Nephron (organoid): ENCODE data around the gene COL6A3.

Experiments
- H3K27ac Mint-ChIP-seq, 3 experiments: 2 replicates each; pipeline ENCODE4 v1.8.0; 2020; ENCODE audit warnings: mixed read lengths in 3 of 3, mild to moderate bottlenecking in 2 of 3, moderate library complexity in 1 of 3
- H3K27me3 Mint-ChIP-seq: 2 replicates; pipeline ENCODE4 v1.8.0; 2021; ENCODE audit warnings: low read depth, mild to moderate bottlenecking, moderate library complexity, mixed read lengths
- H3K36me3 Mint-ChIP-seq: 2 replicates; pipeline ENCODE4 v1.8.0; 2020; ENCODE audit warnings: low read depth, mixed read lengths
- H3K4me1 Mint-ChIP-seq: 2 replicates; pipeline ENCODE4 v1.8.0; 2020; ENCODE audit warnings: mixed read lengths
- H3K4me3 Mint-ChIP-seq, 3 experiments: 2 replicates each; pipeline ENCODE4 v1.8.0; 2020; ENCODE audit warnings: mild to moderate bottlenecking in 3 of 3, mixed read lengths in 3 of 3, moderate library complexity in 2 of 3
- H3K9me3 Mint-ChIP-seq: 2 replicates; pipeline ENCODE4 v1.8.0; 2020; ENCODE audit warnings: mixed read lengths
- TF ChIP-seq, protein P1 (sequence below), 3 experiments: fragments of 200-600 bp; sonication (generic); IDR thresholded peaks; one replicate each; pipeline ENCODE4 v1.5.0; 2021; ENCODE audit warnings: antibody characterized with exemption in 3 of 3; ENCODE audit not compliant: unreplicated experiment in 3 of 3

COL6A3 gene

GRCh38 chr2:237441605-237442274 is 27.8 kb upstream of the COL6A3 start:
- Mint-ChIP-seq H3K27me3 (no peaks in the 10 kb centered on the region), H3K4me3 (peak overlapping the region; percentile 13 to 33 (median 13)), H3K27ac (peak overlapping the region; percentile 95 to 97 (median 96)), H3K4me1 (peaks cover 61% of the 10 kb centered on the region), H3K9me3 (peaks cover 5% of the 10 kb centered on the region), H3K36me3 (peaks cover 4% of the 10 kb centered on the region)
- TF ChIP-seq, protein P1, sequence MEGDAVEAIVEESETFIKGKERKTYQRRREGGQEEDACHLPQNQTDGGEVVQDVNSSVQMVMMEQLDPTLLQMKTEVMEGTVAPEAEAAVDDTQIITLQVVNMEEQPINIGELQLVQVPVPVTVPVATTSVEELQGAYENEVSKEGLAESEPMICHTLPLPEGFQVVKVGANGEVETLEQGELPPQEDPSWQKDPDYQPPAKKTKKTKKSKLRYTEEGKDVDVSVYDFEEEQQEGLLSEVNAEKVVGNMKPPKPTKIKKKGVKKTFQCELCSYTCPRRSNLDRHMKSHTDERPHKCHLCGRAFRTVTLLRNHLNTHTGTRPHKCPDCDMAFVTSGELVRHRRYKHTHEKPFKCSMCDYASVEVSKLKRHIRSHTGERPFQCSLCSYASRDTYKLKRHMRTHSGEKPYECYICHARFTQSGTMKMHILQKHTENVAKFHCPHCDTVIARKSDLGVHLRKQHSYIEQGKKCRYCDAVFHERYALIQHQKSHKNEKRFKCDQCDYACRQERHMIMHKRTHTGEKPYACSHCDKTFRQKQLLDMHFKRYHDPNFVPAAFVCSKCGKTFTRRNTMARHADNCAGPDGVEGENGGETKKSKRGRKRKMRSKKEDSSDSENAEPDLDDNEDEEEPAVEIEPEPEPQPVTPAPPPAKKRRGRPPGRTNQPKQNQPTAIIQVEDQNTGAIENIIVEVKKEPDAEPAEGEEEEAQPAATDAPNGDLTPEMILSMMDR (IDR thresholded peaks at IDR 0.05; ENCODE audit: unreplicated experiment in 3 of 3): no peak

GRCh38 chr2:237440819-237441281 is 26.9 kb upstream of the COL6A3 start:
- no peak overlapping the region for H3K4me3 Mint-ChIP-seq

GRCh38 chr2:237438080-237438940 is 24.3 kb upstream of the COL6A3 start:
- Mint-ChIP-seq H3K27ac (peak overlapping the region; percentile 88 to 91 (median 91)), H3K27me3 (no peaks in the 10 kb centered on the region), H3K36me3 (peaks cover 4% of the 10 kb centered on the region), H3K4me3 (no peak overlapping the region), H3K9me3 (peaks cover 5% of the 10 kb centered on the region), H3K4me1 (peaks cover 64% of the 10 kb centered on the region)
- TF ChIP-seq, protein P1 (IDR thresholded peaks at IDR 0.05; ENCODE audit: unreplicated experiment in 3 of 3): no peak

More at GRCh38 chr2:237440819-237441281, 26.9 kb upstream of the COL6A3 start:
- Mint-ChIP-seq H3K9me3 (peaks cover 5% of the 10 kb centered on the region), H3K4me1 (peaks cover 60% of the 10 kb centered on the region), H3K27me3 (no peaks in the 10 kb centered on the region), H3K36me3 (peaks cover 4% of the 10 kb centered on the region), H3K27ac (peak overlapping the region; percentile 95 to 97 (median 96))
- TF ChIP-seq, protein P1 (IDR thresholded peaks at IDR 0.05; ENCODE audit: unreplicated experiment in 3 of 3): no peak

GRCh38 chr2:237437566-237437965 is 23.6 kb upstream of the COL6A3 start:
- TF ChIP-seq, protein P1 (IDR thresholded peaks at IDR 0.05; ENCODE audit: unreplicated experiment in 3 of 3): no peak
- peak overlapping the region; percentile 84 to 91 (median 88) for H3K27ac Mint-ChIP-seq
- H3K27me3 Mint-ChIP-seq: no peaks in the 10 kb centered on the region
- H3K9me3 Mint-ChIP-seq: peaks cover 5% of the 10 kb centered on the region
- H3K4me1 Mint-ChIP-seq: peaks cover 59% of the 10 kb centered on the region
- no peak overlapping the region for H3K4me3 Mint-ChIP-seq
- H3K36me3 Mint-ChIP-seq: peaks cover 4% of the 10 kb centered on the region

- Mint-ChIP-seq H3K36me3 (peaks cover 4% of the 10 kb centered on the region), H3K27ac (peak overlapping the region; percentile 72 to 93 (median 79)), H3K4me1 (peaks cover 51% of the 10 kb centered on the region), H3K4me3 (peak overlapping the region in 2 of 3 experiments; percentile 18 to 34), H3K27me3 (no peaks in the 10 kb centered on the region), H3K9me3 (peaks cover 5% of the 10 kb centered on the region)
- TF ChIP-seq, protein P1 (IDR thresholded peaks at IDR 0.05; ENCODE audit: unreplicated experiment in 3 of 3): no peak
Observed at GRCh38 chr2:237435844-237436587, 22.1 kb upstream of the COL6A3 start.
